K562 (cell line): ENCODE results near the gene LEPROT. TPM values are rescaled to one million over a fixed set of nuclear protein-coding genes. Genes with fewer than 3 reads are reported as not detected.
A peak's percentile ranks its signal among the peaks of the same experiment; 100 is the strongest.

Experiments
- CBX8 ChIP-seq: fragments of 200-600 bp; sonication (generic); IDR thresholded peaks from 2 replicates; pipeline ENCODE4 v1.6.1; 2012; ENCODE audit warnings: borderline replicate concordance, mixed run types, low read depth, mild to moderate bottlenecking, moderate library complexity, mixed read lengths, low read length, control low read depth, inconsistent platforms; ENCODE audit not compliant: poor library complexity, severe bottlenecking; ENCODE audit errors: extremely low read depth
- EZH2 ChIP-seq: IDR thresholded peaks from 2 replicates; pipeline ENCODE4 v1.6.1; 2012; ENCODE audit warnings: low read depth, mild to moderate bottlenecking, inconsistent platforms, low read length, borderline replicate concordance
- FOSL1 ChIP-seq: fragments of 200-800 bp; sonication (Bioruptor generic); conservative IDR thresholded peaks from 2 replicates; pipeline ENCODE4 v1.6.1; 2016; ENCODE audit warnings: missing genetic modification characterization, missing compliant biosample characterization
- GATAD2A ChIP-seq: fragments of 450-650 bp; IDR thresholded peaks from 2 replicates; pipeline ENCODE4 v1.6.1; 2017
- HMGN3 ChIP-seq: IDR thresholded peaks from 2 replicates; pipeline ENCODE4 v1.6.1; 2011; ENCODE audit warnings: borderline replicate concordance, low read depth, mild to moderate bottlenecking, mixed read lengths, low read length; ENCODE audit not compliant: insufficient read length; ENCODE audit errors: extremely low read depth
- KAT2B ChIP-seq: IDR thresholded peaks from one replicate; pipeline ENCODE4 v1.6.1; 2012; ENCODE audit warnings: low read depth, mild to moderate bottlenecking, control low read depth, inconsistent platforms, low read length, moderate library complexity
- RHOXF2B ChIP-seq: fragments of 250-450 bp; sonication (Bioruptor Pico); conservative IDR thresholded peaks from 2 replicates; pipeline ENCODE4 v1.5.1; 2021
- SMARCE1 ChIP-seq: fragments of 450-650 bp; IDR thresholded peaks from 2 replicates; pipeline ENCODE4 v1.7.1; 2016; ENCODE audit warnings: mild to moderate bottlenecking
- SREBF1 ChIP-seq: fragments of 150-350 bp; IDR thresholded peaks from 2 replicates; pipeline ENCODE4 v1.6.1; 2014; ENCODE audit warnings: antibody characterized with exemption, low read depth, low read length, borderline replicate concordance
- TAF9B ChIP-seq: fragments of 450-650 bp; IDR thresholded peaks from 2 replicates; pipeline ENCODE4 v1.6.1; 2018; ENCODE audit warnings: mild to moderate bottlenecking; ENCODE audit not compliant: partially characterized antibody
- ZNF316 ChIP-seq: fragments of 450-650 bp; IDR thresholded peaks from 2 replicates; pipeline ENCODE4 v1.6.1; 2016
- polyA plus RNA-seq, 8 experiments: library from polyadenylated mRNA; depleted of rRNA in 4 of 8; stranded (reverse) in 5 of 8; unstranded in 3 of 8; fragments of >200 nt; fragmentation: Nextera tagmentation in 2 of 8; fragmentation: Illumina TruSeq in 1 of 8; extraction: Ambion mirVana in 2 of 8; extraction: Trizol in 1 of 8; gene quantifications; 2 replicates each; pipeline versions ENCODE4 v1.2.1 to v1.2.3, GENCODE V29; 2011 to 2014; ENCODE audit warnings: inconsistent platforms in 1 of 8, missing spikeins in 1 of 8
- total RNA-seq, 7 experiments: library from RNA; depleted of rRNA in 6 of 7; stranded (reverse); fragments of >200 nt in 6 of 7; fragmentation: Illumina TruSeq in 2 of 7; extraction: Trizol in 2 of 7; gene quantifications; 2 replicates each; pipeline versions ENCODE4 v1.2.1 to v1.2.3, GENCODE V29; 2011 to 2021; ENCODE audit warnings: low replicate concordance in 1 of 7
- TF ChIP-seq, protein P1 (sequence below): fragments of 250-450 bp; sonication (Bioruptor Pico); IDR thresholded peaks from 2 replicates; pipeline ENCODE4 v1.9.0; 2021; ENCODE audit warnings: mild to moderate bottlenecking
- TF ChIP-seq, protein P2 (sequence below): fragments of 450-650 bp; conservative IDR thresholded peaks from 2 replicates; pipeline ENCODE4 v1.6.1; 2016; ENCODE audit warnings: missing genetic modification characterization, low read depth, mild to moderate bottlenecking, control low read depth, missing compliant biosample characterization
- TF ChIP-seq, protein P3 (sequence below), 2 experiments: fragments of 450-650 bp; formaldehyde crosslinking in 1 of 2; IDR thresholded peaks; 2 replicates each; pipeline versions ENCODE4 v1.4.0 to v1.6.1; 2014 to 2020; ENCODE audit warnings: mild to moderate bottlenecking in 2 of 2, borderline replicate concordance in 1 of 2, low read depth in 1 of 2
- TF ChIP-seq, protein P4 (sequence below): fragments of 450-650 bp; IDR thresholded peaks from 2 replicates; pipeline ENCODE4 v1.6.1; 2017; ENCODE audit warnings: antibody characterized with exemption

The LEPROT gene
- total and polyA plus RNA-seq, 9 of the 15 experiments (the other 6 are each of a cell fraction or from before 2014, with no cell fraction given) = 28.1 to 97.5 (median 45.8) TPM

DNA sequence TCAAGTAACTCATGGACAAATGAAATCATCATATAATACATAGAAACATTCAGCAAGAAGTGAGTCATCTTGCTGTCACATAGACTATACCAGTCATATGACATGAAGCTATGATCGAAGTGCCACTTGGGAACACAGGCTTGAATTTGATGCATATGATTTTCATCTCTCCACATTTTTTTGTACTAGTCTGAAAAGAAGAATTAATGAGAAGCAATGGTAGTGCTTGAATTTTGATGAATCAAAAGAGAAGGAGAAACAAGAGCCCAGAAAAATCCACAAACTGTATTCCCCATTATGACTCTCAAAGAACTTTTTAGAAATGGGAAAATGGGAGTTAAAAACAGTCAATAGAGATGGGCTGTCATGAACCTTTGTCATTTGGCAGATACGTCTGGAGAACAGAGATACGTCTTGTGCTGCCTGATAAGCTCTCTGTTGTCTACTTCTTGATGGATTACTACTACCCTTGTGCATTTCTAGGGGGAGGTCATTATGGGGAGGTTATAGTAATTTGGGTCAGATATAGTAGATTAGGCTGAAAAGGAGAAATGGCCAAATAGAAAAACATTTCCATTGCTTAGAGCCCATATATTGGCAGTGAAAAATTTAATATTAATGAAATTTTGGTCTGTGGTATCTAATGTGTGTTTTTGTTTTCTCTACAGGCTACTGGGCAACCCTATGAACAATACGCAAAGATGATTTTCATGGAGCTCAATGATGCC is 8.0 kb upstream of the LEPROT start (continued):
- TF ChIP-seq TAF9B = peak; percentile 68
- TF ChIP-seq EZH2 = no peak; the same call in 1 of the 2 replicates
- TF ChIP-seq, protein P1, sequence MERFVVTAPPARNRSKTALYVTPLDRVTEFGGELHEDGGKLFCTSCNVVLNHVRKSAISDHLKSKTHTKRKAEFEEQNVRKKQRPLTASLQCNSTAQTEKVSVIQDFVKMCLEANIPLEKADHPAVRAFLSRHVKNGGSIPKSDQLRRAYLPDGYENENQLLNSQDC = no peak
- no peak for TF ChIP-seq ZNF316
- no peak for TF ChIP-seq KAT2B
- peak; percentile 99 for TF ChIP-seq SMARCE1
- TF ChIP-seq HMGN3 = peak; percentile 91
- TF ChIP-seq, protein P2, sequence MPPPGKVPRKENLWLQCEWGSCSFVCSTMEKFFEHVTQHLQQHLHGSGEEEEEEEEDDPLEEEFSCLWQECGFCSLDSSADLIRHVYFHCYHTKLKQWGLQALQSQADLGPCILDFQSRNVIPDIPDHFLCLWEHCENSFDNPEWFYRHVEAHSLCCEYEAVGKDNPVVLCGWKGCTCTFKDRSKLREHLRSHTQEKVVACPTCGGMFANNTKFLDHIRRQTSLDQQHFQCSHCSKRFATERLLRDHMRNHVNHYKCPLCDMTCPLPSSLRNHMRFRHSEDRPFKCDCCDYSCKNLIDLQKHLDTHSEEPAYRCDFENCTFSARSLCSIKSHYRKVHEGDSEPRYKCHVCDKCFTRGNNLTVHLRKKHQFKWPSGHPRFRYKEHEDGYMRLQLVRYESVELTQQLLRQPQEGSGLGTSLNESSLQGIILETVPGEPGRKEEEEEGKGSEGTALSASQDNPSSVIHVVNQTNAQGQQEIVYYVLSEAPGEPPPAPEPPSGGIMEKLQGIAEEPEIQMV (tag) = no peak
- peak; percentile 98 for TF ChIP-seq FOSL1 (tag)
- no peak for TF ChIP-seq RHOXF2B (CRISPR knock-in tag)
- TF ChIP-seq GATAD2A = peak; percentile 84; the same call in 1 of the 2 replicates
- TF ChIP-seq, protein P3, sequence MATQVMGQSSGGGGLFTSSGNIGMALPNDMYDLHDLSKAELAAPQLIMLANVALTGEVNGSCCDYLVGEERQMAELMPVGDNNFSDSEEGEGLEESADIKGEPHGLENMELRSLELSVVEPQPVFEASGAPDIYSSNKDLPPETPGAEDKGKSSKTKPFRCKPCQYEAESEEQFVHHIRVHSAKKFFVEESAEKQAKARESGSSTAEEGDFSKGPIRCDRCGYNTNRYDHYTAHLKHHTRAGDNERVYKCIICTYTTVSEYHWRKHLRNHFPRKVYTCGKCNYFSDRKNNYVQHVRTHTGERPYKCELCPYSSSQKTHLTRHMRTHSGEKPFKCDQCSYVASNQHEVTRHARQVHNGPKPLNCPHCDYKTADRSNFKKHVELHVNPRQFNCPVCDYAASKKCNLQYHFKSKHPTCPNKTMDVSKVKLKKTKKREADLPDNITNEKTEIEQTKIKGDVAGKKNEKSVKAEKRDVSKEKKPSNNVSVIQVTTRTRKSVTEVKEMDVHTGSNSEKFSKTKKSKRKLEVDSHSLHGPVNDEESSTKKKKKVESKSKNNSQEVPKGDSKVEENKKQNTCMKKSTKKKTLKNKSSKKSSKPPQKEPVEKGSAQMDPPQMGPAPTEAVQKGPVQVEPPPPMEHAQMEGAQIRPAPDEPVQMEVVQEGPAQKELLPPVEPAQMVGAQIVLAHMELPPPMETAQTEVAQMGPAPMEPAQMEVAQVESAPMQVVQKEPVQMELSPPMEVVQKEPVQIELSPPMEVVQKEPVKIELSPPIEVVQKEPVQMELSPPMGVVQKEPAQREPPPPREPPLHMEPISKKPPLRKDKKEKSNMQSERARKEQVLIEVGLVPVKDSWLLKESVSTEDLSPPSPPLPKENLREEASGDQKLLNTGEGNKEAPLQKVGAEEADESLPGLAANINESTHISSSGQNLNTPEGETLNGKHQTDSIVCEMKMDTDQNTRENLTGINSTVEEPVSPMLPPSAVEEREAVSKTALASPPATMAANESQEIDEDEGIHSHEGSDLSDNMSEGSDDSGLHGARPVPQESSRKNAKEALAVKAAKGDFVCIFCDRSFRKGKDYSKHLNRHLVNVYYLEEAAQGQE (IDR thresholded peaks at IDR 0.05; ENCODE audit: borderline replicate concordance) = peak; percentile 21; the same call in 1 of the 2 replicates
- TF ChIP-seq, protein P3 (CRISPR knock-in tag; IDR thresholded peaks at IDR 0.05; ENCODE audit: low read depth) = no peak
- TF ChIP-seq CBX8 = no peak
- TF ChIP-seq, protein P4, sequence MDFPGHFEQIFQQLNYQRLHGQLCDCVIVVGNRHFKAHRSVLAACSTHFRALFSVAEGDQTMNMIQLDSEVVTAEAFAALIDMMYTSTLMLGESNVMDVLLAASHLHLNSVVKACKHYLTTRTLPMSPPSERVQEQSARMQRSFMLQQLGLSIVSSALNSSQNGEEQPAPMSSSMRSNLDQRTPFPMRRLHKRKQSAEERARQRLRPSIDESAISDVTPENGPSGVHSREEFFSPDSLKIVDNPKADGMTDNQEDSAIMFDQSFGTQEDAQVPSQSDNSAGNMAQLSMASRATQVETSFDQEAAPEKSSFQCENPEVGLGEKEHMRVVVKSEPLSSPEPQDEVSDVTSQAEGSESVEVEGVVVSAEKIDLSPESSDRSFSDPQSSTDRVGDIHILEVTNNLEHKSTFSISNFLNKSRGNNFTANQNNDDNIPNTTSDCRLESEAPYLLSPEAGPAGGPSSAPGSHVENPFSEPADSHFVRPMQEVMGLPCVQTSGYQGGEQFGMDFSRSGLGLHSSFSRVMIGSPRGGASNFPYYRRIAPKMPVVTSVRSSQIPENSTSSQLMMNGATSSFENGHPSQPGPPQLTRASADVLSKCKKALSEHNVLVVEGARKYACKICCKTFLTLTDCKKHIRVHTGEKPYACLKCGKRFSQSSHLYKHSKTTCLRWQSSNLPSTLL = no peak
- TF ChIP-seq SREBF1 = no peak
